Measurements from ENCODE around the gene SERPINE2.

SERPINE2 gene

DNA sequence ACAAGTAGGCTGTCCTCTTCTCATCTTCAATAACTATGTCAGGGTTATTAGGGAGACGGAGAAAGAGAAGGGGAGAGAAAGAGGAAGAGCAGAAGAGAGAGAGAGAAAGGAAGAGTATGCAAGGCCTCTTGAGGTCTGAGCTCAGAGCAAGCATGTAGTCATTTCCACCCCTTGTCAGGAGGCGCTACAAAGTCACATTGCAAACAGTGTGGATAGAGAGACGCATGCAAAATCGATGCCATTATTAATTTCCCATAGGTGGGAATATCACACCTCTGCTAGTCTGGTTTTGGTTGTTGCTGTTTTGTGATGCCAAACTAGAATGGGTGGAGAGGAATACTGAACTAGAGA is 24.2 kb upstream of the SERPINE2 start:
- H3K27ac ChIP-seq, result no peak overlapping the region
- H3K36me3 ChIP-seq (ENCODE audit: insufficient read depth), result no peaks in the 10 kb centered on the region
- H3K27me3 ChIP-seq (ENCODE audit: insufficient read depth, low read depth), result no peaks in the 10 kb centered on the region
- no peak for TF ChIP-seq CTCF (conservative IDR thresholded peaks at IDR 0.05; ENCODE audit: low read depth, low read length)
- H3K4me2 ChIP-seq, result no peak overlapping the region
- H3K9ac ChIP-seq, result no peak overlapping the region
- no peaks in the 10 kb centered on the region for H3K79me2 ChIP-seq (ENCODE audit: insufficient read depth, low read depth)
- no peak overlapping the region for H2AFZ ChIP-seq (ENCODE audit: low read depth)
- H3K4me3 ChIP-seq (IDR thresholded peaks at IDR 0.05; ENCODE audit: insufficient read depth, low read depth, low read length), result no peak overlapping the region
- no peaks in the 10 kb centered on the region for H3K4me1 ChIP-seq (ENCODE audit: low read depth, poor library complexity, severe bottlenecking)
- no peaks in the 10 kb centered on the region for H4K20me1 ChIP-seq (ENCODE audit: insufficient read depth)

DNA sequence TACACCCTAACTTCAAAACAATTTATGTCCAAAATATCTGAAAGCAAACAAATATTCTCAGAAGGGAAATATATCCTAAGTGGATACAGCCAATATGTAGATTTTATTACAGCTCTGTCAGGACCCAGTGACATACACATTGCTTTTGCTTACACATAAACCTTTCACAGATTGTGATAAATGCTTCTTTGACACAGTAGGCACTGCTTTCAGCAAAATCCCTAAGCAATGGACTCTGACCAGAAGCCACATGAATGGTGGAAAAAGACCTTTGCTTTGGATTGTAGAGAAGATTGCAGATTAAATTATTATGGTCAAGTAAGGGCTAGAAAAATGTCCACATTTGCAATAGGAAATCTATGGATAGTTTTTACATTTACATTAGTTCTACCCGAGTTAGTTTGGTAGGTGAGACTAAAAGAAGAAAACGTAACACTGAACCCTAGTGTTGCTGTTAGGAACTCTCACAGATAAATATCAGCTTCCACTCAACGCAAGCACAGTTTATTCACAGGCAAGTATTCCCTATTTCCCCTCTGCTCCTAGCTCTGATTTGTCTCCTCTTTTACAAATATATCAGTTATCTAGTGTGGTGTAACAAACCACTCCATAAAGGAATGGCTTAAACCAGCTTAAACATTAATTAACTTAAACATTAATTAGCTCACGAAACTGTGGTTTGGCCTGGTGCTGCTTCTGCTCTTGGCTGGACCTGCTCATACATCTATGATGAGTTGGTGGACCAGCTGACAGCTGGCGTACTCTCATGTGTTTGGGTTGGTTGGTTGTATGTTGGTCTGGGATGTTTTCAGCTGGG is 23.6 kb upstream of the SERPINE2 start:
- no peak overlapping the region for H3K4me3 ChIP-seq (IDR thresholded peaks at IDR 0.05; ENCODE audit: insufficient read depth, low read depth, low read length)
- no peak overlapping the region for H3K4me2 ChIP-seq

GRCh38 chr2:224060783-224061482 is 21.8 kb upstream of the SERPINE2 start:
- Histone ChIP-seq H4K20me1 (ENCODE audit: insufficient read depth) (no peaks in the 10 kb centered on the region), H3K27me3 (ENCODE audit: insufficient read depth, low read depth) (no peaks in the 10 kb centered on the region), H3K4me1 (ENCODE audit: low read depth, poor library complexity, severe bottlenecking) (no peaks in the 10 kb centered on the region), H3K79me2 (ENCODE audit: insufficient read depth, low read depth) (no peaks in the 10 kb centered on the region), H3K4me2 (no peak overlapping the region), H3K36me3 (ENCODE audit: insufficient read depth) (no peaks in the 10 kb centered on the region), H3K27ac (no peak overlapping the region), H3K4me3 (IDR thresholded peaks at IDR 0.05; ENCODE audit: insufficient read depth, low read depth, low read length) (no peak overlapping the region), H2AFZ (ENCODE audit: low read depth) (no peak overlapping the region), H3K9ac (no peak overlapping the region)
- no peak for TF ChIP-seq CTCF (conservative IDR thresholded peaks at IDR 0.05; ENCODE audit: low read depth, low read length)

More for the DNA sequence above, 23.6 kb upstream of the SERPINE2 start:
- Histone ChIP-seq H4K20me1 (ENCODE audit: insufficient read depth) (no peaks in the 10 kb centered on the region), H2AFZ (ENCODE audit: low read depth) (no peak overlapping the region), H3K27me3 (ENCODE audit: insufficient read depth, low read depth) (no peaks in the 10 kb centered on the region), H3K4me1 (ENCODE audit: low read depth, poor library complexity, severe bottlenecking) (no peaks in the 10 kb centered on the region), H3K27ac (no peak overlapping the region), H3K36me3 (ENCODE audit: insufficient read depth) (no peaks in the 10 kb centered on the region), H3K79me2 (ENCODE audit: insufficient read depth, low read depth) (no peaks in the 10 kb centered on the region), H3K9ac (no peak overlapping the region)
- TF ChIP-seq CTCF (conservative IDR thresholded peaks at IDR 0.05; ENCODE audit: low read depth, low read length), result no peak

DNA sequence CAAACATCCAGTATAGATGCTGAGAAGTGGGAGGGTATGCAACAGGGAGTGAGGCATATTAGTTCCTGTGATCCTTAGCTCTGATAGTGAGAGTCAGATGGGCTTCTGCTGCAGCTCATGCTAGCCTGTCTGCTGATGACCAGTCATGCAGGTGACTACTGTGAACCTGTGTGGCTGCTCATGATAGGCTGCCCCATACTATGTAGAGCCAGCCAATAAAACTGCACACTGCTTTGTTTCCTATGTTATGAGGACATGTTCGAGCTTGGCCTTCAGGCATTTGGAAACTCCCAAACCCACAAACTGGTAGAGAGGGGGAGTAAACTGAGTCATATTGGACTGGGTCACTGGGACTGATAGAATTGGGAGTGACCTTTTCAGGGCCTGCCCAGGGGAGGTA is 20.1 kb upstream of the SERPINE2 start:
- Histone ChIP-seq H3K79me2 (ENCODE audit: insufficient read depth, low read depth) (no peaks in the 10 kb centered on the region), H2AFZ (ENCODE audit: low read depth) (no peak overlapping the region), H3K36me3 (ENCODE audit: insufficient read depth) (no peaks in the 10 kb centered on the region), H3K4me1 (ENCODE audit: low read depth, poor library complexity, severe bottlenecking) (no peaks in the 10 kb centered on the region), H3K27me3 (ENCODE audit: insufficient read depth, low read depth) (no peaks in the 10 kb centered on the region), H3K4me3 (IDR thresholded peaks at IDR 0.05; ENCODE audit: insufficient read depth, low read depth, low read length) (no peak overlapping the region), H3K4me2 (no peak overlapping the region), H3K9ac (no peak overlapping the region), H3K27ac (no peak overlapping the region), H4K20me1 (ENCODE audit: insufficient read depth) (no peaks in the 10 kb centered on the region)
- TF ChIP-seq CTCF (conservative IDR thresholded peaks at IDR 0.05; ENCODE audit: low read depth, low read length), result no peak

Measured in KMS-11 (cell line).